IgD-negative memory B cell (primary cell): ENCODE data around the gene PEAK3. TPM values are rescaled to one million over a fixed set of nuclear protein-coding genes. Genes with fewer than 3 reads are reported as not detected.
A peak's percentile ranks its signal among the peaks of the same experiment; 100 is the strongest.

Source experiments
- H3K27ac Mint-ChIP-seq, 3 donors: one replicate each; pipeline ENCODE4 v1.8.0; 2020 to 2022; ENCODE audit warnings: mild to moderate bottlenecking in 3 of 3, mixed read lengths in 3 of 3, moderate library complexity in 1 of 3
- H3K27me3 Mint-ChIP-seq: one replicate; pipeline ENCODE4 v1.8.0; 2021; ENCODE audit warnings: mixed read lengths
- H3K36me3 Mint-ChIP-seq: one replicate; pipeline ENCODE4 v1.8.0; 2020; ENCODE audit warnings: mild to moderate bottlenecking, mixed read lengths
- H3K4me1 Mint-ChIP-seq, 3 donors: one replicate each; pipeline ENCODE4 v1.8.0; 2020 to 2022; ENCODE audit warnings: mixed read lengths in 3 of 3, mild to moderate bottlenecking in 1 of 3
- H3K4me3 Mint-ChIP-seq, 4 donors: one replicate each; pipeline ENCODE4 v1.8.0; 2020 to 2022; ENCODE audit warnings: mild to moderate bottlenecking in 4 of 4, mixed read lengths in 4 of 4, moderate library complexity in 3 of 4
- H3K9me3 Mint-ChIP-seq, 3 donors: one replicate each; pipeline ENCODE4 v1.8.0; 2020 to 2021; ENCODE audit warnings: mixed read lengths in 3 of 3, mild to moderate bottlenecking in 1 of 3
- polyA plus RNA-seq: library from polyadenylated mRNA; unstranded; fragments of 300-500 nt; fragmentation: Illumina TruSeq; gene quantifications from one replicate; pipeline ENCODE4 v1.2.3, GENCODE V29; 2021

Gene PEAK3
- polyA plus RNA-seq, 1 donor from 2014 or later, result 0.26 TPM

DNA sequence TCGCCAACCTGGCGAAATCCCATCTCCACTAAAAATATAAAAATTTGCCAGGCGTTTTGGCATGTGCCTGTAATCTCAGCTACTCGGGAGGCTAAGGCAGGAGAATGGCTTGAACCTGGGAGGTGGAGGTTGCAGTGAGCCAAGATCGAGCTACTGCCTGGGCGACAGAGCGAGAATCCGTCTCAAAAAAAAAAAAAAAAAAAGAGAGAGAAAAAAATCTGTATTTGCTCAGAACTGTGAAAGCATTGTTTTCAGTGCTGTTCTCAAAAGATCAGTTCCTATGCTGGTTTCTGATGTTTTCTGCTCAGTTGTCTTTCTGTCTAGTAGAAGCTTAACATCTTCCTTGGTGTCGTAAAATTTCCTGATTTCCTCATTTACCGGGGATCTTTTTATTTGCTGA lies 42.8 kb downstream of the PEAK3 start:
- Mint-ChIP-seq H3K36me3 (peaks cover 9% of the 10 kb centered on the region), H3K27me3 (peaks cover 5% of the 10 kb centered on the region), H3K4me3 (peak overlapping the region; percentile 66 to 98 (median 94)), H3K27ac (peak overlapping the region; percentile 57 to 97 (median 59)), H3K9me3 (no peaks in the 10 kb centered on the region), H3K4me1 (peaks cover 27 to 55% (median 37%) of the 10 kb centered on the region in 3 donors)

DNA sequence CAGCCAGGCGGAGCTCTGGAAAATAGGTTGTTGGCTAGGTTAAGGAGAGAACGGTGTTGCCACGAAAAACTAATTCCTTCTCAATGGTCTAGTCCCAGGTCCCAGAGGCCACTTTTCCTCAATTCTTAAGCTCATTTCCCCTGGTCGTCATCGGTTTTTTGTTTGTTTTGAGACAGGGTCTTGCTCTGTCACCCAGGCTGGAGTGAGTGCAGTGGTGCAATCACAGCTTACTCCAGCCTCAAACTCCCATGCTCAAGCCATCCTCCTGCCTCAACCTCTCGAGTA lies 44.2 kb downstream of the PEAK3 start:
- Mint-ChIP-seq H3K9me3 (no peaks in the 10 kb centered on the region), H3K27me3 (peaks cover 4% of the 10 kb centered on the region), H3K27ac (peak overlapping the region in 2 of 3 donors; percentile 88 to 97), H3K4me3 (peak overlapping the region; percentile 91 to 98 (median 98)), H3K36me3 (peaks cover 9% of the 10 kb centered on the region), H3K4me1 (peaks cover 27 to 58% (median 39%) of the 10 kb centered on the region in 3 donors)

DNA sequence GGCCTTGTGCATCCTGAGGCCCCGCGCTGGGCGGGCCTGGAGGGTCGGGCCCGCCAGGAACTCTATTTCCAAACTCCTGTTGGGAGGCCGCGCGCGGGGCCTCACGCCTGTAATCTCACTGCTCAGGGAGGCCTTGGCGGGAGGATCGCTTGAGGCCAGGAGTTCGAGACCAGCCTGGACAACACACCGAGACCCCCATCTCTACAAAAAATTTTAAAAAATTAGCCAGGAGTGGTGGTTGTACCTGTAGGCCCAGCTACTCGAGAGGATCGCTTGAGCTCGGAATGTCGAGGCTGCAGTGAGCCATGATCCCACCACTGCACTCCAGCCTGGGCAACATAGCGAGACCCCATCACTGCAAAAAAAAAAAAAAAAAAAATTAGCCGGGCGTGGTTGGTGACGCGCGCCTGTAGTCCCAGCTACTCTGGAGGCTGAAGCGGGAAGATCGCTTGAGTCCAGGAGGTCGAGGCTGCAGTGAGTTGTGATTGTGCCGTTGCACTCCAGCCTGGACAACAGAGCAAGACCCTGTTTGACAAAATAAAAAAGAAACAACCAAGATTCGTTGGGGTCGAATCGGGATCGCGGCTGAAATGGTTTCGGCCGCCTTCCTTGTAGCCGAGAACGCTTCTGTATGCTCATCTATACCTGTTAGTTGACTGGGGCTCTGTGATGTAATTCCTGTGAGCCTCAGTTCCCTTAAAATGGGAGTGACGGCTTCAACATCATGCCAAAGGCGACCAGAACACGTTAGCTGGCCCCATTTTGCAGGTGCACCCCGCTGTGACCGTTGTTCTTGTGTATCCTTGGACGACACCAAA lies 44.7 kb downstream of the PEAK3 start:
- peak overlapping the region; percentile 91 to 98 (median 98) for H3K4me3 Mint-ChIP-seq
- no peaks in the 10 kb centered on the region for H3K9me3 Mint-ChIP-seq
- H3K4me1 Mint-ChIP-seq, result peaks cover 27 to 53% (median 36%) of the 10 kb centered on the region in 3 donors
- peaks cover 9% of the 10 kb centered on the region for H3K36me3 Mint-ChIP-seq
- H3K27me3 Mint-ChIP-seq, result peaks cover 4% of the 10 kb centered on the region
- H3K27ac Mint-ChIP-seq, result peak overlapping the region; percentile 91 to 98 (median 97)

DNA sequence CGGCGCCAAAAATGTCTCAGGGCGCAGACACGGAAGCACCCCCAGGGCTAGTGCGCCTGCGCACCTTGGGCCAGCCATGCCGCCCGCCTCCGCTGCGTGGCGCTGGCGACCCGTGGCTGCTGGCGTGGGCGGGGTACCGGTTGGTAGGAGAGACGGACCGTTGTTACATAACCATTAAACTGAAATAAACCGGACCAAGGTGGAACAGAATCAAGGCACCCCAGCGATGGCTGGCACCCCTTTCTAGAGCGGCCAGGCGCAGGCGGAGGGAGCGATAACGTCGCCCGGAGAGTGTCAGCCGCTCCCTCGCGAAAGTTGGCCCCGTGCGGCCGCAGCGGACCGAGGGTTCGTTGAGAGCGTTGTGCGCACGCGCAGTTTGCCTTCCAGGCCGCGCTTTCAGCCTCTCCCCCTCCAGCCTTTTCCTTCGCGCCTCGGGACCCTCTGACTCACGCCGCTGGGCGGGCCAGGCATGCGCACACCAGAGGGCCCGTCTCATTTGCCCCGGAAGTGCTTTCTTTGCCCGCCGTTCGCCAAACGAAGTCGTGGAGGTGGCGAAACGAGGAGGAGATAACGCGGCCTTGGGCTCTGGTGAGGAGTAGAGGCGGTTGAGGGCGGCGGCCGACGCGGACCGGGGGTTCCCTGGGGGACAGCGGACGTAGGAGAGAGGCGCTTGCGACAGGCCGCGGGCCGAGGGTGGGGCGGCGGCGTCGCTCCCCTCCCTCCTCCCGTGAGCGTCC lies 45.5 kb downstream of the PEAK3 start, which contains the start of the genes PLEKHJ1 and SF3A2:
Gene PLEKHJ1, minus strand, starts transcription at position 16 of the 737 bp plus-strand sequence. CDS start 81 bp downstream, outside the sequence.
Gene SF3A2, plus strand, starts transcription at position 511 of the 737 bp plus-strand sequence. CDS start 6,595 bp downstream, outside the sequence.
- peak within 1 kb of the TSS; percentile 93 to 98 (median 98) for H3K4me3 Mint-ChIP-seq
- peak within 1 kb of the TSS; percentile 97 to 98 (median 98) for H3K27ac Mint-ChIP-seq
- H3K36me3 Mint-ChIP-seq, result peaks cover 9% of the 10 kb centered on the region
- peaks cover 4% of the 10 kb centered on the region for H3K27me3 Mint-ChIP-seq
- H3K4me1 Mint-ChIP-seq, result peaks cover 27 to 50% (median 35%) of the 10 kb centered on the region in 3 donors
- H3K9me3 Mint-ChIP-seq, result no peaks in the 10 kb centered on the region

DNA sequence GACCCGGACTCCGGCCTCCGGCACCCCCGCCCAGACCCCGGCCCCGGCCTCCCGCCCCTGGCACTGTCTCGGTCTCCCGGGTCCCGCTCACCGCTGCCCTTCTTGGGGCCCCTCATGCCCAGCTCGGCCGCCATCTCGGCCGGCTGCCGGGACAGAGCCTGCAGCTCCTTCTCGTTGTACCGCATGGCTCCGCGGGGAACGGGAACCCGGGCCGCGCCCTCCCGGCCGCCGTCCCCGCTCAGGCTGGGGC lies 46.0 kb downstream of the PEAK3 start:
- peaks cover 9% of the 10 kb centered on the region for H3K36me3 Mint-ChIP-seq
- H3K27me3 Mint-ChIP-seq, result peaks cover 4% of the 10 kb centered on the region
- H3K9me3 Mint-ChIP-seq, result no peaks in the 10 kb centered on the region
- H3K4me1 Mint-ChIP-seq, result peaks cover 27 to 45% (median 35%) of the 10 kb centered on the region in 3 donors
- peak overlapping the region; percentile 97 to 98 (median 98) for H3K27ac Mint-ChIP-seq
- H3K4me3 Mint-ChIP-seq, result peak overlapping the region; percentile 91 to 98 (median 98)

DNA sequence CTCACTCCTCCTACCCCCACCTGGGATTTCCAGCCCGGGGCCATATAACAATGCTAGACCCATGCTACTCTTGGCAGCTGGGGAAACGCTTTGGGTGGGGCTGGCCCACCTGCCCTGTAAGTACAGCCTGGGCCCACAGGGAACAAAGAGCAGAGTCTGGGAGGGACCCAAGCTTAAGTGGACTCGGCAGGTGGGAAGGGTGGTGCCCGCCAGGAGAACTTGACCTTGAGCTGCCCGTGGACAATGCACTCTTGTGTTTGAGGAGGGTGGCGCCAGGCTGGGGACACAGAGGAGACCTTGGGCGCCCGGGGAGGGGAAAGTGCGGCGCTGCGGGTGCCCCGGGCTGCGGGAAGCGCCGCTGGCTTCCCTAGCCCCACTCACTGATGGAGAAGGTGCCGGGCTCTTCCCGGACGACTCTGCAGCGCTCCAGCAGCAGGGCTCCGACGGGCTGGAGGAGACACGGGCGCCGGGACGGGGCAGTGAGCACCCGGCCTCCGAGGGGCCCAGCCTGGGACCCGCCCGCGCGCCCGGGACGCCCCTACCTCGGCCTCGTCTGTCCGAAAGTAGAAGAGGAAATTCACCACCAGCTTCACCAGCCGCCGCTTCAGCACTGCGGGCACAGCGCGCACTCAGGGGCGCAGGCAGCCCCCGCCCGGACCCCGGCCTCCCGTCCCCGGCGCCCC lies 46.5 kb downstream of the PEAK3 start:
- peaks cover 4% of the 10 kb centered on the region for H3K27me3 Mint-ChIP-seq
- H3K4me1 Mint-ChIP-seq, result peaks cover 29 to 40% (median 35%) of the 10 kb centered on the region in 3 donors
- peak overlapping the region; percentile 80 to 98 (median 91) for H3K27ac Mint-ChIP-seq
- H3K9me3 Mint-ChIP-seq, result no peaks in the 10 kb centered on the region
- H3K4me3 Mint-ChIP-seq, result peak overlapping the region; percentile 93 to 98 (median 98)
- peaks cover 8% of the 10 kb centered on the region for H3K36me3 Mint-ChIP-seq

DNA sequence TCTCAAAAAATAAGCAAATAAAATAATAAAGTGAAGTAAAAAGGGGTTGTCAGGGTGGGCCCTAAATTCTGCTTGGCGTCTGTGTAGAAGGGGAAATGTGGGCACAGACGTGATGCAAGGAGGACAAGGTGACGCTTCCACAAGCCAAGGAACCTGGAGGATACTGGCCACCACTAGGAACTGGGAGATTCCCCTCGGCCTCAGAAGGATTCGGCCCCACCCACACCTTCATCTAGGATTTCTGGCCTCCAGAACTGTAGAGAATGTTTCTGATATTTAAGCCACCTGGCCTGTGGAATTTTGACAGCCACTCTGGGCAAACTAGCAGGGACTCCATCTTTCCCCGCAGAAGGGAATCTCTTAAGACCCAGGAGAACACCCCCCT lies 47.0 kb downstream of the PEAK3 start:
- Mint-ChIP-seq H3K27ac (peak overlapping the region; percentile 80 to 95 (median 91)), H3K4me1 (peaks cover 31 to 37% (median 32%) of the 10 kb centered on the region in 3 donors), H3K4me3 (peak overlapping the region; percentile 93 to 98 (median 98)), H3K36me3 (peaks cover 8% of the 10 kb centered on the region), H3K9me3 (no peaks in the 10 kb centered on the region), H3K27me3 (peaks cover 4% of the 10 kb centered on the region)

DNA sequence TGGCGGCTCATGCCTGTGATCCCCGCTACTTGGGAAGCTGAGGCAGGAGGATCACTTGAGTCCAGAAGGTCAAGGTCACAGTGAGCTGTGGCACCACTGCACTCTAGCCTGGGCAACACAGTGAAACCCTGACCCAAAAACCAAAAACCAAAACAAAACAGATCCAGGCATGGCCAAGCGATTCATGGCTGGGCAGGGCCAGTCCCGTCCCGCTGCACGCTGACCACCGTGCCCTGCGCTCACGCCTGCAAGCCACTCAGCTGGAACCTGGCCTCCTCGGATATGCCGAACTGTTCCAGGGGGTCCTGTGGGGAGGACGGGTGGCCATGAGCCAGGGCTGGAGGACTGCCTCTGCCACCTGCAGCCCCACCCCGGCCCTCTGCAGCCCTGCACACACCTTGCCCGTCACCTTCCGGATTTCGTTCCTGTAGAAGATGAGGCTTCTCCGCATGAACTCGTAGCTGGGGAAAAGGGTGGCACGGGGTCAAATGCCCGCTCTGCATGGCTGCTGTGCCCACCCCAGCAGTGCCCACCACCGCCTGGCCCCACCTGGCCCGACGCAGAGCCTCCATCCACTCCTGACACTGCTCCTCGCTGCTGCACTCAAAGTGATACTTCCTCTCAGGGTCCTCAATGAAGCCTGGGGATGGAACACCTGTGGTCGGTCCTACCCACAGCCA lies 48.2 kb downstream of the PEAK3 start:
- H3K36me3 Mint-ChIP-seq, result peaks cover 4% of the 10 kb centered on the region
- H3K9me3 Mint-ChIP-seq, result no peaks in the 10 kb centered on the region
- peak overlapping the region; percentile 53 to 96 (median 91) for H3K27ac Mint-ChIP-seq
- peaks cover 4% of the 10 kb centered on the region for H3K27me3 Mint-ChIP-seq
- H3K4me3 Mint-ChIP-seq, result peak overlapping the region in 3 of 4 donors; percentile 17 to 97 (median 93)
- H3K4me1 Mint-ChIP-seq, result peaks cover 23 to 32% (median 25%) of the 10 kb centered on the region in 3 donors

DNA sequence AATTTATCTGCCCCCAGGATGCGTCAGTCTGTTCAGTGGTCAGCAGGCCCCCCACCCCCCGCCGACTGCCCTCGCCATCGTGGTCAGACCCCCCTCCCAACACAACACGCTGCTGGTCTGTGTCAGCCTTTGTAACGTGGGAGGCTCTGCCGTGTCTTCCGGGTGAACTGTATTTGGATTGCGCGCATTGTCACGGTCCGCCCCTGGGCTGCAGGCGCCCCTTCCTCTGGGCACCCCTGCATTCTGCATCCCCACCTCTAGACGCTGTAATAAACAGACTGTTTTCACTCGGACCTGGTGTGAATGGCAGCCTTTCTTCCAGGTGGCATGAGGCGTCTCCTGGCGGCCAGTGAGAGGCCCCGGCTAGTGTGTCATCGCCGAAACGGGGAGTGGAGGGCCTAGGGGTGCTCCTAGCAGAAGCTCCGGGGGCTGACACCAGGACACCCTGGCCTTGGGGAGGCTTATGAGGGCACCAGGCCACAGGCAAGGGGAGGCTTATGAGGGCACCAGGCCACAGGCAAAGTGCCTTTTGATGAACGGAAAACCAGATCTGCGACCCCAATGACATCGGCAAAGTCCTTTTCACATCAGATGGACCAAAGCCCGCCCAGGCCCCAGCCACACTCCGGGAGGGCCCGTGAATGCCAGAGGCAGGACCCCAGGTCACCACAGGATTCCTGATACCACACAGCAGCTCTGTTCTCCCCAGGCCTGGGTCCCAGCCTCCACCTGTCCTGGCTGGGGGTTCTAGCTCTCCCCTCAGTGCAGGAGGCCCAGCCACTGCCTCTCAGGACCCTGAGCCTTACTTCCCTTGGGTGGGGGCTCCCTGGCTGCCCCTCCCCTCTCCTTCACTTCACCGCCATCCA lies 49.5 kb downstream of the PEAK3 start:
- peak overlapping the region in 2 of 4 donors; percentile 22 to 63 for H3K4me3 Mint-ChIP-seq
- H3K4me1 Mint-ChIP-seq, result peaks cover 15 to 20% (median 17%) of the 10 kb centered on the region in 3 donors
- H3K27me3 Mint-ChIP-seq, result peaks cover 4% of the 10 kb centered on the region
- H3K27ac Mint-ChIP-seq, result peak overlapping the region in 1 of 3 donors; percentile 86
- no peaks in the 10 kb centered on the region for H3K9me3 Mint-ChIP-seq
- H3K36me3 Mint-ChIP-seq, result peaks cover 4% of the 10 kb centered on the region

DNA sequence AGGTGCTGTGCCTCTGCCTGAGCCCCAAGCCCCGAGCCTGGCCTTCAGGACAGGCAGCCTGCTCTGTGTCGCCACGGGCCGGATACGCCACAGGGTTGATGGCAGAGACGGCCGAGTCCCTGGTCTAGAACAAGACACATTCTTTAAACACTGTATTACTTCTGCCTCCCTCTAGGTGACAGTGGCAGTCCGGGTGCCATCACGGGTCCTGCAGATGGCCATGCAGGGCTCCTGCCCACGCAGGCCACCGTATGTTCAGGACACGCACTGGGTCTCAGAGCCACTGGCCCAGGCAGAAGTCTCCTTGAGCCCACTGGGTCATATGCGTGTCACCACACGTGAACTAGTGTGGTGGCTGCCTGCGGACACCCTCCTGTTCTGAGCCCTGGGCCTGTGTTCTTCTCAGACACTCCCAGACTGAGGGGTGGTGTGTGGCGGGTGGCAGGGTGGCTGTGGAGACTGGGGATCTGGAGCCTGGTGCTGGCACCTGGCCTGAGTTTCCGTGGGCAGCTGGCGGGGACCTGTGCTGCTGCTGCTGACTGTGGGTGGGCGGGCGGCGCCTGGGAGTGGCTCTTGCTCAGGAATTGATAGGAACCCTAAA lies 50.3 kb downstream of the PEAK3 start:
- Mint-ChIP-seq H3K27me3 (peaks cover 4% of the 10 kb centered on the region), H3K36me3 (peaks cover 4% of the 10 kb centered on the region), H3K9me3 (no peaks in the 10 kb centered on the region), H3K27ac (peak overlapping the region in 2 of 3 donors; percentile 16 to 86), H3K4me1 (peaks cover 15 to 18% (median 16%) of the 10 kb centered on the region in 3 donors), H3K4me3 (peak overlapping the region in 1 of 4 donors; percentile 50)

DNA sequence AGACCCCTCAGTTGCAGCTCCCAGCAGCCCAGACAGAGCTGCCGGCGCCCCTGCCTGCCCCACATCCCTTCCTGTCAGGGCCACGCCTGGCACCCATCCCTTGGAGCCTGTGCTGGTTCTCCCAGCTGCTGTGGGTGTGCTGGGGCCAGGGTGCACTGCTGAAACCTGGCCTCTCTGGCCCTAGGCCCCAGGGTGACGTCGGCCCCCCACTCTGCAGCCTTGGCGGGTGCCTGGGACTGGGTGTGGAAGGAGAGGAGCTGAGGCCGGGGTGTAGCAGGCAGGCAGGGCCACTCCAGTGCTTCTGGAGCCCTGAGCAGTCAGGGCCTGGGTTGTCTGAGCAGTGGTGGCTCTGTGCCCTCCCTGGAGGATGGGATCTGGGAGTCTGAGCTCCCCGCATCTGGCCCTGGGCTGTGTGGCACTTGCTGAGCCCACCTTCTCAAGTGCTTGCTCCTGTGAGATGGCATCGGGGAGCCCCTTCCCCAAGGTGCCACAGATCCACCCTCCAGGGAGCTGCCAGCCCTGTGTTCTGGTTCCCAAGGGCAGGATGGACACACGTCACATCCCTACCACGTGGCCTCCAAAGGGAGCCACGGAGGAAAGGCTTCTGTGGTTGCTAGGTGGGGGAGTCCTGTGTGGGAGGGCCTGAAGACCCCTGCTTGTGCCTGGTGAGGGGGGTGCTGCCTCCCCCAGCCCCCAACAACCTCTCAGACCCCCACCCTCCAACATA lies 51.0 kb downstream of the PEAK3 start:
- Mint-ChIP-seq H3K4me1 (peaks cover 10 to 14% (median 13%) of the 10 kb centered on the region in 3 donors), H3K27ac (peak overlapping the region in 2 of 3 donors; percentile 73 to 86), H3K27me3 (no peaks in the 10 kb centered on the region), H3K4me3 (peak overlapping the region in 1 of 4 donors; percentile 50), H3K36me3 (no peaks in the 10 kb centered on the region), H3K9me3 (no peaks in the 10 kb centered on the region)

DNA sequence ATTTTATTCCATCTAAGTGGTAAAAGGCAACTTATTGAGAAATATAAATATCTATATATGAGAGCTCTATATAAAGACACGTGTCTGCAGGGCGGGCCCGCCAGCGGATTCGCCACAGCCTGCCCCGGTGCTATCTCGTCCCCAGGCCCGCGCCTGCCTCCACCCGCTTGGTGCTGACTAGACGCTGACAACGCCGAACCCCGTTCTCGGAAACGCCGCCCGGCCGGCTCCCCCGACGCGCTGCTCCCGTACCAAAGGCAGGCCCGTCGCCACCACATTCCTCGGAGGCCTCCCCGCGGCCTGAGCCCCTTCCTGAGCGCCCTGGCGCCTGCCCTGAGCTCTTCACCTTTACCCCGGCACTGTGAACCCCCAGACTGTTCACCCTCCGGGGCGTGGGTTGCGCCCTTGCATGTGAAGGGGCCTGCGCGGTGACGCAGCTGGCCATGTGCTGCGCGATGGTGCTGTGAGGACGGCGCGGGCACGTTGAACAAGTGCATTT lies 51.9 kb downstream of the PEAK3 start:
- no peaks in the 10 kb centered on the region for H3K27me3 Mint-ChIP-seq
- H3K27ac Mint-ChIP-seq, result peak overlapping the region in 2 of 3 donors; percentile 32 to 73
- no peak overlapping the region for H3K4me3 Mint-ChIP-seq
- no peaks in the 10 kb centered on the region for H3K9me3 Mint-ChIP-seq
- peaks cover 1% of the 10 kb centered on the region for H3K36me3 Mint-ChIP-seq
- peaks cover 10 to 12% (median 11%) of the 10 kb centered on the region in 3 donors for H3K4me1 Mint-ChIP-seq
